Smooth muscle cell (in vitro differentiated cells): ENCODE measurements around the gene KCNAB1. TPM values are rescaled to one million over a fixed set of nuclear protein-coding genes. Genes with fewer than 3 reads are reported as not detected.
A peak's percentile ranks its signal among the peaks of the same experiment; 100 is the strongest.
"Not testable (repeated sequence)": the region's sequence is repeated elsewhere in the genome, so short reads cannot be mapped to it uniquely, and the experiment has no call there.

Source experiments
- DNase-seq: peaks from one replicate; lab custom pipeline; 2025; ENCODE audit not compliant: unreplicated experiment; lab: John Stamatoyannopoulos, UW
- H2AFZ ChIP-seq: fragments of 200-600 bp; sonication (generic); 2 replicates; pipeline ENCODE4 v1.6.0; 2016; ENCODE audit warnings: antibody characterized with exemption, low read depth, mild to moderate bottlenecking
- H3F3A ChIP-seq: fragments of 200-600 bp; sonication (generic); 2 replicates; pipeline ENCODE4 v1.6.0; 2017; ENCODE audit warnings: antibody characterized with exemption, low read depth
- H3K27ac ChIP-seq: fragments of 200-600 bp; sonication (generic); 2 replicates; pipeline ENCODE4 v1.5.1; 2016; ENCODE audit warnings: low read depth, mild to moderate bottlenecking
- H3K27me3 ChIP-seq: fragments of 200-600 bp; sonication (generic); 2 replicates; pipeline ENCODE4 v1.6.1; 2016; ENCODE audit warnings: low read depth, mild to moderate bottlenecking
- H3K36me3 ChIP-seq: fragments of 200-600 bp; sonication (generic); 2 replicates; pipeline ENCODE4 v1.5.1; 2016; ENCODE audit warnings: low read depth
- H3K4me1 ChIP-seq: fragments of 200-600 bp; sonication (generic); 2 replicates; pipeline ENCODE4 v1.5.1; 2016; ENCODE audit warnings: low read depth
- H3K4me2 ChIP-seq: fragments of 200-600 bp; sonication (generic); 2 replicates; pipeline ENCODE4 v1.6.0; 2016; ENCODE audit warnings: mild to moderate bottlenecking
- H3K4me3 ChIP-seq: fragments of 200-600 bp; sonication (generic); 2 replicates; pipeline ENCODE4 v1.5.1; 2016; ENCODE audit warnings: mild to moderate bottlenecking
- H3K79me2 ChIP-seq: fragments of 200-600 bp; sonication (generic); 2 replicates; pipeline ENCODE4 v1.6.0; 2016; ENCODE audit warnings: low read depth, mild to moderate bottlenecking
- H3K9ac ChIP-seq: fragments of 200-600 bp; sonication (generic); 2 replicates; pipeline ENCODE4 v1.6.0; 2016; ENCODE audit warnings: low read depth
- H3K9me3 ChIP-seq: fragments of 200-600 bp; sonication (generic); replicated peaks from 2 replicates; pipeline ENCODE4 v1.5.1; 2016; ENCODE audit warnings: low read depth
- H4K20me1 ChIP-seq: fragments of 200-600 bp; sonication (generic); 2 replicates; pipeline ENCODE4 v1.6.0; 2016; ENCODE audit warnings: low read depth
- CTCF ChIP-seq: fragments of 200-600 bp; sonication (generic); IDR thresholded peaks from 2 replicates; pipeline ENCODE4 v1.5.1; 2017; ENCODE audit warnings: borderline replicate concordance, mild to moderate bottlenecking, antibody characterized with exemption; ENCODE audit not compliant: insufficient read depth, poor library complexity, severe bottlenecking
- WGBS: methylation state at CpG from one replicate; pipeline ENCODE4 v1.1.7; 2016; ENCODE audit warnings: low lambda C conversion rate; 5-methylcytosine and 5-hydroxymethylcytosine counted together
- polyA plus RNA-seq: library from polyadenylated mRNA; unstranded; fragments of >200 nt; fragmentation: Nextera tagmentation; extraction: Ambion mirVana; gene quantifications from 2 replicates; pipeline ENCODE4 v1.2.1, GENCODE V29; 2016
- total RNA-seq: library from RNA; depleted of rRNA; stranded (reverse); fragments of >200 nt; gene quantifications from 2 replicates; pipeline ENCODE4 v1.2.3, GENCODE V29; 2014

The KCNAB1 gene
- total and polyA plus RNA-seq, 2 experiments from 2014 or later: 0.36 to 1.0 TPM

GRCh38 chr3:156131799-156132198, 11.4 kb downstream of the KCNAB1 start:
- no peak overlapping the region for H3K4me3 ChIP-seq
- H3K4me1 ChIP-seq: no peaks in the 10 kb centered on the region
- no peaks in the 10 kb centered on the region for H4K20me1 ChIP-seq
- H3K4me2 ChIP-seq: no peak overlapping the region
- no peak for TF ChIP-seq CTCF
- no peak for DNase-seq
- peaks cover 27% of the 10 kb centered on the region for H3K27me3 ChIP-seq
- H3K27ac ChIP-seq: no peak overlapping the region
- no peaks in the 10 kb centered on the region for H3K79me2 ChIP-seq
- no peak overlapping the region for H3K9ac ChIP-seq
- no peaks in the 10 kb centered on the region for H3K9me3 ChIP-seq
- H3K36me3 ChIP-seq: no peaks in the 10 kb centered on the region
- no peak overlapping the region for H2AFZ ChIP-seq
- no peaks in the 10 kb centered on the region for H3F3A ChIP-seq

- DNase-seq: no peak
- no peak overlapping the region for H3K4me2 ChIP-seq
- no peaks in the 10 kb centered on the region for H3K4me1 ChIP-seq
- H3K9me3 ChIP-seq: no peaks in the 10 kb centered on the region
- H2AFZ ChIP-seq: no peak overlapping the region
- H3K9ac ChIP-seq: no peak overlapping the region
- WGBS: 79% methylated on average over 1 of the region's 1 CpG
- H3K79me2 ChIP-seq: no peaks in the 10 kb centered on the region
- H3K4me3 ChIP-seq: no peak overlapping the region
- no peaks in the 10 kb centered on the region for H3F3A ChIP-seq
- H4K20me1 ChIP-seq: no peaks in the 10 kb centered on the region
- no peaks in the 10 kb centered on the region for H3K36me3 ChIP-seq
- no peak for TF ChIP-seq CTCF
- H3K27me3 ChIP-seq: peaks cover 22% of the 10 kb centered on the region
- no peak overlapping the region for H3K27ac ChIP-seq
Observed at GRCh38 chr3:156132313-156132712, 11.9 kb downstream of the KCNAB1 start.

GRCh38 chr3:156133076-156133475, 12.7 kb downstream of the KCNAB1 start:
- 92% methylated on average over 1 of the region's 1 CpG for WGBS
- Histone ChIP-seq H3K4me3 (no peak overlapping the region), H3F3A (no peaks in the 10 kb centered on the region), H3K27ac (no peak overlapping the region), H3K27me3 (peaks cover 21% of the 10 kb centered on the region), H3K9me3 (no peaks in the 10 kb centered on the region), H3K4me1 (no peaks in the 10 kb centered on the region), H3K79me2 (no peaks in the 10 kb centered on the region), H4K20me1 (no peaks in the 10 kb centered on the region), H2AFZ (no peak overlapping the region), H3K9ac (no peak overlapping the region), H3K4me2 (no peak overlapping the region), H3K36me3 (no peaks in the 10 kb centered on the region)
- no peak for TF ChIP-seq CTCF
- no peak for DNase-seq

GRCh38 chr3:156135921-156136638, 15.7 kb downstream of the KCNAB1 start:
- 69% methylated on average over 2 of the region's 2 CpGs for WGBS
- no peak for DNase-seq

GRCh38 chr3:156137397-156137796, 17.0 kb downstream of the KCNAB1 start:
- H3K4me1 ChIP-seq, H3K79me2 ChIP-seq, H4K20me1 ChIP-seq, H3F3A ChIP-seq, H3K4me2 ChIP-seq, H3K36me3 ChIP-seq, H2AFZ ChIP-seq, H3K9me3 ChIP-seq, H3K27ac ChIP-seq, H3K9ac ChIP-seq, H3K4me3 ChIP-seq, DNase-seq: not testable (repeated sequence)
- 86% methylated on average over 8 of the region's 8 CpGs for WGBS
- H3K27me3 ChIP-seq: peaks cover 21% of the 10 kb centered on the region

More at GRCh38 chr3:156135921-156136638, 15.7 kb downstream of the KCNAB1 start:
- Histone ChIP-seq H3K4me1 (no peaks in the 10 kb centered on the region), H3F3A (no peaks in the 10 kb centered on the region), H3K4me2 (no peak overlapping the region), H3K9ac (no peak overlapping the region), H3K79me2 (no peaks in the 10 kb centered on the region), H2AFZ (no peak overlapping the region), H4K20me1 (no peaks in the 10 kb centered on the region), H3K27me3 (peaks cover 21% of the 10 kb centered on the region), H3K4me3 (no peak overlapping the region), H3K36me3 (no peaks in the 10 kb centered on the region), H3K27ac (no peak overlapping the region), H3K9me3 (no peaks in the 10 kb centered on the region)
- TF ChIP-seq CTCF: peak; percentile 14
